ENCODE results near the gene GORASP1. TPM values are rescaled to one million over a fixed set of nuclear protein-coding genes. Genes with fewer than 3 reads are reported as not detected.

The GORASP1 gene
- total RNA-seq, 1 donor from 2014 or later = 67.0 TPM

- DNase-seq (ENCODE audit: extremely low read depth, low read depth, low spot score) = no peak
These were observed 19.2 kb upstream of the GORASP1 start for GRCh38 chr3:39126532-39127071.

DNA sequence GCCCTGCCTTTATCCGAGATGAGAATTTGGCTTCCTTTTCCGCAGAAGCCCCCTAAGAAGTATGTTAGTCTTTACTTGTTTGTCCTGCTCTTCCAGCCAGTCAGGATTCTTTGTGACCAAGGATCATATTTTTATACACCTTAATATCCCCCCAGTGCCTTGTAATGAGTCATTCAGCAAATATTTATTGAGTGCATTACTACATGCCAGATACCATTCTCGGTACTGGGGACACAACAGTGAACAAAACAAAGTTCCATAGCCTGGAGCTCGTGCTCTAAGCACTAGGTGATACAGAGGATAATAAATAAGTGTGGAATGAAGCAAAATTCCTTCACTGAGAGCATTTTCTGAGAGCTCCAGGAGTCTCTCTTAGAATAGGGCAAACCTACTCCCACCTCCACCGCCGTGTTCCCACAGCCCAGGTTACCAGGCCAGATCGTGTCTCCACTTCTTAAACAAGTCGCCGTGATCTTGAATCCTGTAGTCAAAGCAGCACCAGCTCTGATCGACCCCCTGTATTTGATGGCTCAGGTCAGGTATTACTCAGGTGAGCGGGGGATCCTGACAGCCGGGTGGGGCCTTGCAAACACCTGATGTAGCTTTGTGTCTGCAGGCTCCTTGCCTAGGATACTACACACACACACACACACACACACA, 18.5 kb upstream of the GORASP1 start:
- DNase-seq (ENCODE audit: extremely low read depth, low read depth, low spot score) = no peak

GRCh38 chr3:39124876-39125840, 17.7 kb upstream of the GORASP1 start:
- DNase-seq (ENCODE audit: extremely low read depth, low read depth, low spot score) = no peak

GRCh38 chr3:39122813-39123212, 15.4 kb upstream of the GORASP1 start:
- DNase-seq (ENCODE audit: extremely low read depth, low read depth, low spot score) = no peak

DNA sequence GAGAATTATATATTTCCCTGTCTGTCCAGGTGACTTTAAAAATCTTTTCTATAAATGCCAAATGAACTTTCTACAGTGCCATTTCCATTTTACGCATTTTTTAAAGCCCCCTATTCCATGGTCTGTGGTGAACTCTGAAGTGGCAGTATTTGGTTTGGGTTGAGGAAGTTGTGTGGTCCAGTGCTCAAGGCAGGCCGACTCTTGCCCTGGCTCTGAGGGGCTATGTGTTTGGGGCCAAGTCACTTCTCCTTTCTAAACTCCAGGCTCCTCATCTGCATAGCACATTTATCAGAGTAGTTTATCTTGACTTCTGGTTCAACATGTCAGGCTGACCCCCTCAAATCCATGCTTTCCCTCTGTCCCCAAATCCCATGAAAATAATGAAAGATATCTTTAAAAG, 14.2 kb upstream of the GORASP1 start:
- no peak for DNase-seq (ENCODE audit: extremely low read depth, low read depth, low spot score)

DNA sequence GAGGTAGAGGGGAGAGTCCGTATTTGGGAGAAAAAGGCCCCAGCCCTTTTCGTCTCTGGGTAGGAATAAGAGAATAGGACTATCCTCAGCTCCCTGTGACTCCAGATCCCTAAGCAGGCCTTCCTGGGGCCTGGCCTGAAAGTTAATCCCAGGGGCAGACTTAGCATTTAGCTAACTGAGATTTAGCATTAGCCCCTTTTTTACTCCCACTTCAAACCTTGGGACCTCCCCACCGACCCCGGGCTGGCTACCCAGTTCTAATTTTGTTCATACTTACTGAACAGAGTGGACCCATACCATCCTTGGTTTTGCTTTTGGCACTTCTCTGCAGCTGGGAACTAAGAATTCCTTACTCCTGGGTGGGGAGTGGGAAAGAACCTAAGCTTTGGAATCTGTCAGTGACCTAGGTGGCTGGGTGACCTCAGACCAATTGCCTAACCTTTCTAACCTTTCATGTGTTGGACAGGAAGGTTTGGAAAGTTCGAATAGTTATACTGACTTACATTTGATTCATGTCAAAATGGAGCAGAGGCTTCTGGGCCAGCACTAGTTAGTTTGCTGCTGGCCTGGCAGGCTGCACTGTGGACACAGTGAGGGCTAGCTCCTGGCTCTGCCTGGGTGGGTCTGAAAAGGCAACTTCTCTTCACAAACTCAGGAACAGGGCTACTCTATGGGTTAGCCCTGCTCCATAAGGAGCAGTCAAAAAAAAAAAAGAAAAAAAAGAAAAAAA, 11.7 kb upstream of the GORASP1 start:
- DNase-seq (ENCODE audit: extremely low read depth, low read depth, low spot score) = no peak

DNA sequence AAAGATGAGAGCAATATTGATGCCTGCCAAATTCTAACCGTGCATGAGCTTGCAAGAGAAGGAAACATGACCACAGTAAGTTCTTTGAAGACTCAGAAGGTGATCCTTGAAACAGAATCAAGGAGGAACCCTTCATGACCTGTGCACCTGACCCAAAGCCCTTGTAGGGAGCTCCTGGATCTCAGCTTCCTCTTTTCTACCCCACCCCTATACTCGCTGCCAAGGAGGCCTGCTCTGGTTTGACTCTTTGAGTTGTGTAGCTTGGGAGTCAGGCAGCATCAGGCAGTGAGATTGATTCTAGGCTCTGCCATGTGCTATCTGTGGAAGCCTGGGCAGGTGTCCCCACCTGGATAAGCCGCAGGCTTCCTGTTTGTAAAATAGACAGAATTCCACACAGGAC, 10.7 kb upstream of the GORASP1 start:
- DNase-seq (ENCODE audit: extremely low read depth, low read depth, low spot score) = no peak

DNA sequence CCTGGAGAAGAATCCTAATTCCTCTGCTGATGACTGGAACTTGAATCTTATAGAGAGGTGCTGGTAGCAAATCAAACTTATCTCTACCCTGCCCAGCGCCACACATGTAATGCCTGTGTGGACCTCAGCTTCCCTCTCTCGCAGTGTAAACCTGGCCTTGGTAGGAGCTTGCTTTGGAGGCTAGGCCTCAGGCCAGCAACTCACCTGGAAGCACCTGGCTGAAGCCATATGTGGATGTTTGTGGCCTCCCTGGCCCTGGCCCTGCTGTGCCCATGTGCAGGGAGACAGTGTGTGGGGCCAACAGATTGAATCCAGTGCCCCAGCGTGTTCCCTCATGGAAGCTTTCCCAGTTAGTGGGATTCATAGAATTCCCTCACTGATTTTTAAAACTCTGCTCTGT, 8.4 kb upstream of the GORASP1 start:
- DNase-seq (ENCODE audit: extremely low read depth, low read depth, low spot score) = no peak

GRCh38 chr3:39114456-39114855, 7.0 kb upstream of the GORASP1 start:
- DNase-seq (ENCODE audit: extremely low read depth, low read depth, low spot score) = no peak

DNA sequence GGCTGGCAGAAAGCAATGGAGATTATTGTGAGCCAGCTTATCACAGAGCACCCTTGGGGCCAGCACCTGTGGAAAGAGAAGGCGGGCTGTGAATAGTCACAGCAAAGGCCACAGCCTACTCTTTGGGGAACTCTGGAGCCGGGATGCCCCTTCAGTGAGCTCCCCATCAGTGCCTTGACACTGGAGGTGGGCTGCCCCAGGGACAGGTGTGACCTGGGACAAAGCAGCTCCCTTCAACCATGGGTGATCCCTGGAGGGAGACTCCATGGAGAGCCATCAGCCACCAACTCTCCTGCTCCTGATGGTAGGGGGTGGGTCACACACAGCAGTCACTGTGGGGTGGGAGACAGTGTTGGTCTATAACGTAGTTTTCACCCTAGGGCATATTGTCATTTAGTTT, 5.9 kb upstream of the GORASP1 start:
- DNase-seq (ENCODE audit: extremely low read depth, low read depth, low spot score) = no peak

- DNase-seq (ENCODE audit: extremely low read depth, low read depth, low spot score) = no peak
These were observed 5.1 kb upstream of the GORASP1 start for GRCh38 chr3:39112535-39112934.

- DNase-seq (ENCODE audit: extremely low read depth, low read depth, low spot score) = no peak
These were observed 4.7 kb upstream of the GORASP1 start for GRCh38 chr3:39112113-39112512.

GRCh38 chr3:39110041-39110639, 2.7 kb upstream of the GORASP1 start:
- DNase-seq (ENCODE audit: extremely low read depth, low read depth, low spot score) = no peak

DNA sequence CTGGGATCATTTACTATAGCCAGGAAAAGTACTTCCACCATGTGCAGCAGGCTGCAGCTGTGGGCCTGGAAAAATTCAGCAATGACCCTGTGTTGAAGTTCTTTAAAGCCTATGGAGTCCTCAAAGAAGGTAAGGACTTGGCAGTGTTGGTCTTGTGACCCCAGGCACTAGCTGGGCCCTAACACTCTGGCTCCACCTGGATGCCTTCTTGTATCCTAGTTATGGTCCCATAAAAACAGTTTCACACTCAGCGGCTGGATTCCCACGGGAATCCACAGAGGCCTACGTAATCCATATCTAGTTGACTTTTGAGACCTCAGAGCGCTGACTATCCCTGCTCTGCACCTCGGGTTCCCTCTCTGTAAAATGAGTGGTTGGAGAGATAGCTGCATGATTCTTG, 1.7 kb upstream of the GORASP1 start:
- no peak for DNase-seq (ENCODE audit: extremely low read depth, low read depth, low spot score)

- no peak for DNase-seq (ENCODE audit: extremely low read depth, low read depth, low spot score)
These were observed 828 bp upstream of the GORASP1 start for GRCh38 chr3:39108200-39108710.

DNA sequence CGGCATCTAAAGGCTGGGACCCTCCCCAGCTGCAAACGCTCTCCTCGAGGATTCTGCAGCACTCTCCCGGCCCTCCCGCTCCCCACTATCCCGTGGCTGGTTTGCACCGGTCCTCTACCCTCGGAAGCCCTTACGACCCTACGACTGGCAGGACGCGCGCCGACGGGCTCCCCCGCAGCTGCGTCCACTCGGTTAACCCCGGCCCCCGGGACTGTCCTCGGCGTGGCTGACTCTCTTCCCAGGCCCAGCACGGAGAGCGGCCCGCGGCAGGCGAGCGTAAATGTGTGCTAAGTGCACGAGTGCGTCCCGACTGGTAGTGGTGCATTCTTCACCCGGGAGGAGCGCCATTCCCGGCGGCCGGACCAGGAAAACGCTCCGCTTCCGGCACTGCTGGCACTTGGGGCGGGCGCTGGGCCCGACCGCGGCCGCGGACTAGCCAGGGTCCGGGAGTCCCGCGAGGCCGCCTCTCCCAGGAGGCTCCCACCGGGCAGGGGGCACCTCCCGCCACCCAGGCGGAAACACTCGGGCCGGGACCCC, 508 bp downstream of the GORASP1 start:
- no peak for DNase-seq (ENCODE audit: extremely low read depth, low read depth, low spot score)

- no peak for DNase-seq (ENCODE audit: extremely low read depth, low read depth, low spot score)
These were observed 1.1 kb downstream of the GORASP1 start for GRCh38 chr3:39106281-39106811.

DNA sequence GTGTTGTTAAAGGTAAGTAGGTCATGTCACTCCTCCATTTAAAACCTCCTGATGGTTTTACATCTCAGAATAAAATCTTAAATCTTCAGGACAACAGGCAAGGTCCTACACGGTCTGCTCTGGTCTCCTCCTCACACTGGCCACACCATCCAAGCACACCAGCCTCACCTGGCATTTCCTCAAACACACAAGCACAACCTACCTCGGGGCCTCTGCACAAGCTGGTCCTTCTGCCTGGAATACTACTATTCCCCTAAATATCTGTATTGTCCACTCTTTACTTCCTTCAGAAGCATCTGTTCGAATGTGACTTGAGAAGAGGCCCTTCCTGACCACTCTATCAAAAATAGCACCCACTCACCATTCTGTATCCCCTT, 1.8 kb downstream of the GORASP1 start:
- no peak for DNase-seq (ENCODE audit: extremely low read depth, low read depth, low spot score)

DNA sequence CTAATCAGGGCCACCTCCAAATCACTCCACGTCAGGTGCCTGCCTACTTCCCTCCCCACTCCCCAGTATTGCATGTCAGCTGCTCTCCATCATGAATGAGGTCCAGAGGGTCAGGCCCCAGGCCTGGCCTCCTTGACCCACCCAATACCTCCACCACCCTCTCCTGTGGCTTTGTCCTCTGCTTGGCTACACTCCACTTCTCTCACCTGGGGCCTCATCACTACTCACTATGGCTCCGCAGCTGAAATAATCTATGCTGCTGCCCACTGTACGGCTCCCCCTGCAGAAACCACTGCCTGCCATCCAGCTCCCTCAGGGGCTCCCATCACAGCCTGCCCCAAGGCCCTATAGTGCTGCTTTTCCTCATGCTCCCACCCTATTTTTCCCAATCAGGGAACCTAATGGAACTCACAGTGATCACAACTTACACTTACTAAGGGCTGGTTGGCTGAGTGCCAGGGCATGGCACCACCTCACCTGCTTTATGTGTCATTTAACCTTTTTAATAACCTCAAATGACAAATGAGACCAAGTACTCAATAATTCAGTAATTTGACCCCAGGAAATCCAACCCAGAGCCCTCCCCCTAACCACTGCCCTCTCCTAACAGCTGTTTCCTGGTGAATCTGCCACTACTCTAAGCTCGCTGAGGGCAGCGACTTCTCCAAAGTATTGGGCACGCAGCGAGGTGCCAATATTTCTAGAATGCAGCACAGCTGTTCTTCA, 2.3 kb downstream of the GORASP1 start:
- DNase-seq (ENCODE audit: extremely low read depth, low read depth, low spot score) = no peak

All from glomerular endothelial cell (primary cell).